ENCODE measurements around the gene ZNF468.

Gene ZNF468

GRCh38 chr19:52891336-52891735 lies 33.9 kb upstream of the ZNF468 start:
- no peak for TF ChIP-seq EGR1 (IDR thresholded peaks at IDR 0.05)
- TF ChIP-seq, protein P1, sequence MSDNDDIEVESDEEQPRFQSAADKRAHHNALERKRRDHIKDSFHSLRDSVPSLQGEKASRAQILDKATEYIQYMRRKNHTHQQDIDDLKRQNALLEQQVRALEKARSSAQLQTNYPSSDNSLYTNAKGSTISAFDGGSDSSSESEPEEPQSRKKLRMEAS (IDR thresholded peaks at IDR 0.05), result no peak
- no peak for TF ChIP-seq CEBPB (IDR thresholded peaks at IDR 0.05)
- no peak for TF ChIP-seq ZBTB7A (IDR thresholded peaks at IDR 0.05; ENCODE audit: low read depth)
- no peak for TF ChIP-seq YY1 (IDR thresholded peaks at IDR 0.05; ENCODE audit: low read depth)
- TF ChIP-seq CREB1 (IDR thresholded peaks at IDR 0.05; ENCODE audit: low read depth), result no peak

- TF ChIP-seq FOXM1 (IDR thresholded peaks at IDR 0.05; ENCODE audit: borderline replicate concordance, low read depth) (no peak), RAD21 (IDR thresholded peaks at IDR 0.05; ENCODE audit: low read depth) (no peak), CREB1 (IDR thresholded peaks at IDR 0.05; ENCODE audit: low read depth) (no peak), CEBPB (IDR thresholded peaks at IDR 0.05) (no peak), TCF12 (IDR thresholded peaks at IDR 0.05; ENCODE audit: low read depth) (no peak), ZBTB7A (IDR thresholded peaks at IDR 0.05; ENCODE audit: low read depth) (no peak), TAF1 (IDR thresholded peaks at IDR 0.05; ENCODE audit: low read depth) (no peak), EP300 (IDR thresholded peaks at IDR 0.05; ENCODE audit: borderline replicate concordance) (no peak), NFIC (IDR thresholded peaks at IDR 0.05) (no peak), TEAD4 (IDR thresholded peaks at IDR 0.05) (no peak), EGR1 (IDR thresholded peaks at IDR 0.05) (no peak)
- TF ChIP-seq, protein P1 (IDR thresholded peaks at IDR 0.05), result no peak
- TF ChIP-seq, protein P2, sequence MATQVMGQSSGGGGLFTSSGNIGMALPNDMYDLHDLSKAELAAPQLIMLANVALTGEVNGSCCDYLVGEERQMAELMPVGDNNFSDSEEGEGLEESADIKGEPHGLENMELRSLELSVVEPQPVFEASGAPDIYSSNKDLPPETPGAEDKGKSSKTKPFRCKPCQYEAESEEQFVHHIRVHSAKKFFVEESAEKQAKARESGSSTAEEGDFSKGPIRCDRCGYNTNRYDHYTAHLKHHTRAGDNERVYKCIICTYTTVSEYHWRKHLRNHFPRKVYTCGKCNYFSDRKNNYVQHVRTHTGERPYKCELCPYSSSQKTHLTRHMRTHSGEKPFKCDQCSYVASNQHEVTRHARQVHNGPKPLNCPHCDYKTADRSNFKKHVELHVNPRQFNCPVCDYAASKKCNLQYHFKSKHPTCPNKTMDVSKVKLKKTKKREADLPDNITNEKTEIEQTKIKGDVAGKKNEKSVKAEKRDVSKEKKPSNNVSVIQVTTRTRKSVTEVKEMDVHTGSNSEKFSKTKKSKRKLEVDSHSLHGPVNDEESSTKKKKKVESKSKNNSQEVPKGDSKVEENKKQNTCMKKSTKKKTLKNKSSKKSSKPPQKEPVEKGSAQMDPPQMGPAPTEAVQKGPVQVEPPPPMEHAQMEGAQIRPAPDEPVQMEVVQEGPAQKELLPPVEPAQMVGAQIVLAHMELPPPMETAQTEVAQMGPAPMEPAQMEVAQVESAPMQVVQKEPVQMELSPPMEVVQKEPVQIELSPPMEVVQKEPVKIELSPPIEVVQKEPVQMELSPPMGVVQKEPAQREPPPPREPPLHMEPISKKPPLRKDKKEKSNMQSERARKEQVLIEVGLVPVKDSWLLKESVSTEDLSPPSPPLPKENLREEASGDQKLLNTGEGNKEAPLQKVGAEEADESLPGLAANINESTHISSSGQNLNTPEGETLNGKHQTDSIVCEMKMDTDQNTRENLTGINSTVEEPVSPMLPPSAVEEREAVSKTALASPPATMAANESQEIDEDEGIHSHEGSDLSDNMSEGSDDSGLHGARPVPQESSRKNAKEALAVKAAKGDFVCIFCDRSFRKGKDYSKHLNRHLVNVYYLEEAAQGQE (IDR thresholded peaks at IDR 0.05; ENCODE audit: low read depth), result no peak
- TF ChIP-seq, protein P3, sequence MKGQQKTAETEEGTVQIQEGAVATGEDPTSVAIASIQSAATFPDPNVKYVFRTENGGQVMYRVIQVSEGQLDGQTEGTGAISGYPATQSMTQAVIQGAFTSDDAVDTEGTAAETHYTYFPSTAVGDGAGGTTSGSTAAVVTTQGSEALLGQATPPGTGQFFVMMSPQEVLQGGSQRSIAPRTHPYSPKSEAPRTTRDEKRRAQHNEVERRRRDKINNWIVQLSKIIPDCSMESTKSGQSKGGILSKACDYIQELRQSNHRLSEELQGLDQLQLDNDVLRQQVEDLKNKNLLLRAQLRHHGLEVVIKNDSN (IDR thresholded peaks at IDR 0.05), result no peak
Observed at GRCh38 chr19:52889931-52890330, 32.5 kb upstream of the ZNF468 start.

DNA sequence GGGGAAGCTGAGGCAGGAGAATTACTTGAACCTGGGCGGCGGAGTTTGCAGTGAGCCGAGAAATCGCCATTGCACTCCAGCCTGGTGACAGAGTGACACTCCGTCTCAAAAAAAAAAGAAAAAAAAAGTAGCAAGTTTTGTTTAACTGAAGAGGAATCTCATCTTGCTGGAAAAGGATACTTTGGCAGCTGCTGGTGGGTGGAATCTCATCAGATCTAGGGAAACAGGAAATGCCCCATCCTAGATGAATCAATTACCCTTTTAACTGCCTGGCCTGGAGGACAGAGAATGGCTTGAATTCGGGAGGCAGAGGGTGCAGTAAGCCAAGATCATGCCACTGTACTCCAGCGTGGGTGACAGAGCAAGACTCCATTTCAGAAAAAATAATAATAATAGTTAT lies 31.7 kb upstream of the ZNF468 start:
- TF ChIP-seq ZBTB7A (IDR thresholded peaks at IDR 0.05; ENCODE audit: low read depth), result no peak
- no peak for TF ChIP-seq CREB1 (IDR thresholded peaks at IDR 0.05; ENCODE audit: low read depth)
- no peak for TF ChIP-seq TCF12 (IDR thresholded peaks at IDR 0.05; ENCODE audit: low read depth)
- TF ChIP-seq EP300 (IDR thresholded peaks at IDR 0.05; ENCODE audit: borderline replicate concordance), result no peak
- TF ChIP-seq YY1 (IDR thresholded peaks at IDR 0.05; ENCODE audit: low read depth), result no peak

DNA sequence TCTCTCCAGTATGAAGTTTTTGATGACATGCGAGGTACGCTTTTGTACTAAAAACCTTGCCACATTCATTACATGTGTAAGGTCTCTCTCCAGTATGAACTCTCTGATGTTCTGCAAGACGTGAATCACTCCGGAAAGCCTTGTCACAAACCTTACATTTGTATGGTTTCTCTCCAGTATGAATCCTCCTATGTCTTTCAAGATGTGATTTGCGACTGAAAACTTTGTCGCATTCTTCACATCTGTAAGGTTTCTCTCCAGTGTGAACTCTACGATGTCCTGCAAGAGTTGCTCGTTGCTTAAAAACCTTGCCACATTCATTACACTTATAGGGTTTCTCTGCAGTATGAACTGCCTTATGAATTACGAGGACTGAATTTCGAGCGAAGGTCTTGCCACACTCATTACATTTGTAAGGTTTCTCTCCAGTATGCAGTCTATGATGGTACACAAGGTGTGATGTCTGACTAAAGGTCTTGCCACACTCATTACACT lies 23.5 kb upstream of the ZNF468 start:
- TF ChIP-seq CREB1 (IDR thresholded peaks at IDR 0.05; ENCODE audit: low read depth) (no peak), TEAD4 (IDR thresholded peaks at IDR 0.05) (no peak), FOXM1 (IDR thresholded peaks at IDR 0.05; ENCODE audit: borderline replicate concordance, low read depth) (no peak), TAF1 (IDR thresholded peaks at IDR 0.05; ENCODE audit: low read depth) (no peak), CEBPB (IDR thresholded peaks at IDR 0.05) (no peak), YY1 (IDR thresholded peaks at IDR 0.05; ENCODE audit: low read depth) (no peak), RAD21 (IDR thresholded peaks at IDR 0.05; ENCODE audit: low read depth) (no peak), EP300 (IDR thresholded peaks at IDR 0.05; ENCODE audit: borderline replicate concordance) (no peak), ZBTB7A (IDR thresholded peaks at IDR 0.05; ENCODE audit: low read depth) (no peak), TCF12 (IDR thresholded peaks at IDR 0.05; ENCODE audit: low read depth) (no peak), EGR1 (IDR thresholded peaks at IDR 0.05) (no peak), NFIC (IDR thresholded peaks at IDR 0.05) (no peak)
- TF ChIP-seq, protein P1 (IDR thresholded peaks at IDR 0.05), result no peak
- TF ChIP-seq, protein P3 (IDR thresholded peaks at IDR 0.05), result no peak
- TF ChIP-seq, protein P2 (IDR thresholded peaks at IDR 0.05; ENCODE audit: low read depth), result no peak

DNA sequence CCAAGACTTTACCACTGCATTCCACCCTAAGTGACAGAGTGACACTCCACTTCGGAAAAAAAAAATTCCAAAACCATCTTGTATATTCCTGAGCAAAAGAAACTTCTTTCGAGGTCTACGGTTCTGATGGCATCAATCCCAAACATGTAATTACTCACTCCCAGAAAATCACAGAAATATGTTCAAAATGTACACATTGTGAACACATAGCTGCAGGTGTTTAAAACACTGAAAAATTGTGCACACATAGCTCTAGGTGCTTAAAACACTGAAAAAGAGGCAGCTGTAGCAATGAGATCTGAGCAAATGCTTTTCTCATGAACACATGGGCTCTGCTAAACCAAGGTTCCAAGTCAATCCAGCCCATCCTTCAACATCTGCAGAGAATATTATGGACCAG lies 14.0 kb upstream of the ZNF468 start:
- TF ChIP-seq, protein P1 (IDR thresholded peaks at IDR 0.05), result no peak
- TF ChIP-seq TCF12 (IDR thresholded peaks at IDR 0.05; ENCODE audit: low read depth) (no peak), FOXM1 (IDR thresholded peaks at IDR 0.05; ENCODE audit: borderline replicate concordance, low read depth) (no peak)
- TF ChIP-seq, protein P2 (IDR thresholded peaks at IDR 0.05; ENCODE audit: low read depth), result no peak

Data from Ishikawa (cell line).